K562 (cell line): ENCODE results near the gene CEP120. TPM values are rescaled to one million over a fixed set of nuclear protein-coding genes. Genes with fewer than 3 reads are reported as not detected.

ENCODE experiments used
- DIDO1 ChIP-seq: fragments of 450-650 bp; IDR thresholded peaks from 2 replicates; pipeline ENCODE4 v1.6.1; 2016; ENCODE audit warnings: low read depth, missing biosample characterization, missing genetic modification characterization
- EP400 ChIP-seq: fragments of 450-650 bp; IDR thresholded peaks from 2 replicates; pipeline ENCODE4 v1.6.1; 2017; ENCODE audit warnings: antibody characterized with exemption, mild to moderate bottlenecking, moderate library complexity
- GTF2F1 ChIP-seq: IDR thresholded peaks from 2 replicates; pipeline ENCODE4 v1.6.1; 2011; ENCODE audit warnings: low read depth, low read length, improper control_type of control experiment
- MEF2D ChIP-seq: conservative IDR thresholded peaks from 2 replicates; pipeline ENCODE4 v1.6.1; 2016; ENCODE audit warnings: low read depth, missing genetic modification characterization, missing compliant biosample characterization
- PHB ChIP-seq: fragments of 250-450 bp; sonication (Bioruptor Pico); IDR thresholded peaks from 2 replicates; pipeline ENCODE4 v1.5.0; 2021
- PHF8 ChIP-seq: fragments of 200-600 bp; sonication (generic); IDR thresholded peaks from 2 replicates; pipeline ENCODE4 v1.6.1; 2012; ENCODE audit warnings: mixed run types, mild to moderate bottlenecking, inconsistent platforms, low read length, moderate library complexity, borderline replicate concordance
- POLR2H ChIP-seq: IDR thresholded peaks from 2 replicates; pipeline ENCODE4 v1.6.1; 2016; ENCODE audit warnings: missing genetic modification characterization, low read depth, mild to moderate bottlenecking, control low read depth, missing compliant biosample characterization, moderate library complexity
- SREBF1 ChIP-seq: fragments of 150-350 bp; IDR thresholded peaks from 2 replicates; pipeline ENCODE4 v1.6.1; 2014; ENCODE audit warnings: antibody characterized with exemption, low read depth, low read length, borderline replicate concordance
- TAF9B ChIP-seq: fragments of 450-650 bp; IDR thresholded peaks from 2 replicates; pipeline ENCODE4 v1.6.1; 2018; ENCODE audit warnings: mild to moderate bottlenecking; ENCODE audit not compliant: partially characterized antibody
- ZC3H4 ChIP-seq: sonication (generic); formaldehyde crosslinking; IDR thresholded peaks from 2 replicates; pipeline ENCODE4 v1.9.0; 2021; ENCODE audit warnings: missing genetic modification reagents, borderline replicate concordance
- ZNF41 ChIP-seq: fragments of 250-450 bp; sonication (Bioruptor Pico); conservative IDR thresholded peaks from 2 replicates; pipeline ENCODE4 v1.4.0; 2020; ENCODE audit warnings: mild to moderate bottlenecking
- ZNF592 ChIP-seq: fragments of 450-650 bp; IDR thresholded peaks from 2 replicates; pipeline ENCODE4 v1.6.1; 2017; ENCODE audit warnings: antibody characterized with exemption, mild to moderate bottlenecking
- ZNF609 ChIP-seq: sonication (generic); formaldehyde crosslinking; IDR thresholded peaks from 2 replicates; pipeline ENCODE4 v1.8.1; 2023; ENCODE audit warnings: missing genetic modification reagents, mild to moderate bottlenecking, borderline replicate concordance
- ZNF639 ChIP-seq, 2 experiments: fragments of 200-800 bp in 1 of 2; sonication (Bioruptor generic) in 1 of 2; sonication (generic) in 1 of 2; formaldehyde crosslinking in 1 of 2; IDR thresholded peaks in 1 of 2; conservative IDR thresholded peaks in 1 of 2; 2 replicates each; pipeline versions ENCODE4 v1.5.0 to v1.6.1; 2016 to 2020; ENCODE audit warnings: missing compliant biosample characterization in 1 of 2, missing genetic modification characterization in 1 of 2, missing genetic modification reagents in 1 of 2
- ZNF696 ChIP-seq: fragments of 250-450 bp; sonication (Bioruptor Pico); conservative IDR thresholded peaks from 2 replicates; pipeline ENCODE4 v1.4.0; 2020; ENCODE audit warnings: mild to moderate bottlenecking, moderate library complexity
- polyA plus RNA-seq, 8 experiments: library from polyadenylated mRNA; depleted of rRNA in 4 of 8; stranded (reverse) in 5 of 8; unstranded in 3 of 8; fragments of >200 nt; fragmentation: Nextera tagmentation in 2 of 8; fragmentation: Illumina TruSeq in 1 of 8; extraction: Ambion mirVana in 2 of 8; extraction: Trizol in 1 of 8; gene quantifications; 2 replicates each; pipeline versions ENCODE4 v1.2.1 to v1.2.3, GENCODE V29; 2011 to 2014; ENCODE audit warnings: inconsistent platforms in 1 of 8, missing spikeins in 1 of 8
- total RNA-seq, 7 experiments: library from RNA; depleted of rRNA in 6 of 7; stranded (reverse); fragments of >200 nt in 6 of 7; fragmentation: Illumina TruSeq in 2 of 7; extraction: Trizol in 2 of 7; gene quantifications; 2 replicates each; pipeline versions ENCODE4 v1.2.1 to v1.2.3, GENCODE V29; 2011 to 2021; ENCODE audit warnings: low replicate concordance in 1 of 7

The CEP120 gene
- total and polyA plus RNA-seq, 9 of the 15 experiments (the other 6 are each of a cell fraction or from before 2014, with no cell fraction given): 3.3 to 24.9 (median 14.4) TPM

GRCh38 chr5:123423278-123424149 lies at the start of gene CEP120 (continued):
- TF ChIP-seq SREBF1 (no peak), ZC3H4 (CRISPR knock-in tag) (no peak), TAF9B (no peak), ZNF609 (CRISPR knock-in tag) (no peak), ZNF41 (CRISPR knock-in tag) (no peak), PHF8 (peak; percentile 25; the same call in 1 of the 2 replicates), PHB (CRISPR knock-in tag) (no peak), EP400 (peak; percentile 79), GTF2F1 (peak; percentile 74; the same call in 1 of the 2 replicates), ZNF592 (0 out of 2 replicates have a peak, but pooled peaks have one; percentile 29), MEF2D (tag) (no peak), ZNF696 (CRISPR knock-in tag) (no peak), POLR2H (tag) (peak; percentile 85), DIDO1 (no peak), ZNF639 (CRISPR knock-in tag; conservative IDR thresholded peaks at IDR 0.05 in 1 of 2, IDR thresholded peaks at IDR 0.05 in 1 of 2) (peak in 1 of 2 experiments; percentile 81; a peak in 2 of 4 replicates)
